T-helper 17 cell (primary cell): ENCODE measurements around the gene GRK2. TPM values are rescaled to one million over a fixed set of nuclear protein-coding genes. Genes with fewer than 3 reads are reported as not detected.
A peak's percentile ranks its signal among the peaks of the same experiment; 100 is the strongest.

Experiments used
- ATAC-seq: fragments of 150-1000 bp; cut with Tn5 transposase; 2 replicates; pipeline ENCODE4 v1.10.0; 2021; ENCODE audit warnings: mild to moderate bottlenecking, moderate library complexity
- DNase-seq, 3 donors: peaks; one replicate each; pipeline versions ENCODE4 v3.0.0 to v3.0.0-alpha.2; 2020 to 2021
- H3K9me3 ChIP-seq: one replicate; pipeline ENCODE4 v1.7.0; 2013; ENCODE audit warnings: low read length, mild to moderate bottlenecking; ENCODE audit not compliant: control insufficient read depth, poor library complexity, severe bottlenecking
- H3K27ac Mint-ChIP-seq: one replicate; pipeline ENCODE4 v1.8.0; 2022; ENCODE audit warnings: mild to moderate bottlenecking, moderate library complexity, mixed read lengths
- H3K27me3 Mint-ChIP-seq: one replicate; pipeline ENCODE4 v1.8.0; 2022; ENCODE audit warnings: mixed read lengths
- H3K36me3 Mint-ChIP-seq: one replicate; pipeline ENCODE4 v1.8.0; 2022; ENCODE audit warnings: low read depth, mixed read lengths
- H3K4me1 Mint-ChIP-seq: one replicate; pipeline ENCODE4 v1.8.0; 2022; ENCODE audit warnings: mild to moderate bottlenecking, mixed read lengths
- H3K4me3 Mint-ChIP-seq: one replicate; pipeline ENCODE4 v1.8.0; 2022; ENCODE audit warnings: mild to moderate bottlenecking, moderate library complexity, mixed read lengths
- total RNA-seq, 4 donors: library from RNA in 2 of 4; stranded (reverse) in 2 of 4; gene quantifications; one replicate each; pipeline ENCODE4 v1.2.3 and lab custom pipeline; 2022 to 2026

Gene GRK2
- total RNA-seq, 2 donors from 2014 or later: 264 to 276 TPM

DNA sequence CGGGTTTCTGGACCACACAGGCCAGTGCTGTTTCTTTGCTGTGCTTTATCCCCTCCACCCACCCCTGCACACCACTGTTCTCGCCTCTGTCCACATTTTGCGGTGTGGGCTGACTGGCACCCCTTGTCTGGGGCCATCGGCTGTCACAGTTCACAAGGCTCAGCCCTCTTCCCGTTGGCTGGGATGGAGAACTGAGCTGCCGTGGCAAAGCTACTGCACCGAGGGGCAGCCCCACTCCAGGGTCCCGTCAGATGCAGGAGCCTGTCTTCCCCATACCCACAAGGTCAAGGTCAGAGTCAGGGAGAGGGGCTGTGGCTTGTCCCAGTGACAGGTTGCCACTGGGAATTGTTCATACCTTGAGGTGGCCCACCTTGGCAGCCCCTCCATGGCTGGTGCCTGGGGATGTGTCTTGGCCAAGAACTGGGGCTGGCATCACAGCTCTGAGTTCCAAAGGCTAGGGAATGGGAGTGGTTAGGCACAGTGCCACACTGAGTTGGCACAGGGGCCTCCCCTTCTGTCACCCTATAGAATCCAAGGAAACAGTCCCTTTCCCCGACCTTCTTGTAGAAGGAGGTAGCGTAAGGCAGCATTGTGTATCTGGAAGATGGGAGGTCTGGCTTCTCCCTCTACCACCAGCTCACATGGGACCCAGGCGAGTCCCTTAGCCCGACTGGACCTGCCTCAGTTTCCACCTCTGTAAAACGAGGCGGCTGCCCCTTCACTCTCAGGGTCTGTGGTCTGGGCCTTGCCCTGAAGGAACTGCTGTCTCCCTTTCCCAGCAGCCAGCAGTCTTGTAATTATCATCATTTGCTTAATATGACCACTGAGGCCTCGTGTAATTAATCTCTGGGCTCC lies 3.4 kb downstream of the GRK2 start:
- peaks cover 12% of the 10 kb centered on the region for H3K36me3 Mint-ChIP-seq
- peak overlapping the region; percentile 98 for H3K4me3 Mint-ChIP-seq
- H3K4me1 Mint-ChIP-seq: peaks cover 73% of the 10 kb centered on the region
- H3K27ac Mint-ChIP-seq: peak overlapping the region; percentile 97
- DNase-seq (no peak), ATAC-seq (no peak)
- H3K9me3 ChIP-seq: no peaks in the 10 kb centered on the region
- no peaks in the 10 kb centered on the region for H3K27me3 Mint-ChIP-seq

- ATAC-seq (no peak), DNase-seq (no peak)
- Mint-ChIP-seq H3K27me3 (no peaks in the 10 kb centered on the region), H3K4me3 (peak overlapping the region; percentile 98), H3K4me1 (peaks cover 73% of the 10 kb centered on the region), H3K36me3 (peaks cover 12% of the 10 kb centered on the region), H3K27ac (peak overlapping the region; percentile 97)
- no peaks in the 10 kb centered on the region for H3K9me3 ChIP-seq
Observed at GRCh38 chr11:67270256-67271204, 4.3 kb downstream of the GRK2 start.

DNA sequence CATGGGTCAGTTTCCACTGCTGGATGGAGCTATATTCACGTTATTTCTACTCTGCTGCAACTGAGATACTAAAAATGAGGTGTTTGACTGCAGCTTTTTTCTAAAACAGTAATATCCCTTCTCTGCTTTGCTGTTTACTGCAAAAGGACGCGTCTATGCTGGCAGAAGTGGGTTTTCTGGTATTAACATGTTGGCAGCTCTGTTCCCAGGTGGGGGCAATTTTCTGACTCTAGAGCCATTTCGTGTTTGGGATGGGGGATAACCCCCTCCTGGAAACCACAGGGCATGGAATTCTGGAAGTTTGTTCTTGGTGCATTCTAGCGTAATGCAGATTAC lies 4.9 kb downstream of the GRK2 start:
- H3K4me1 Mint-ChIP-seq: peaks cover 73% of the 10 kb centered on the region
- no peaks in the 10 kb centered on the region for H3K27me3 Mint-ChIP-seq
- no peak for ATAC-seq
- no peaks in the 10 kb centered on the region for H3K9me3 ChIP-seq
- peak overlapping the region; percentile 98 for H3K4me3 Mint-ChIP-seq
- peak overlapping the region; percentile 97 for H3K27ac Mint-ChIP-seq
- H3K36me3 Mint-ChIP-seq: peaks cover 12% of the 10 kb centered on the region
- no peak for DNase-seq

- DNase-seq (peak in 1 of 3 donors; percentile 49), ATAC-seq (peak; percentile 52)
- Mint-ChIP-seq H3K27me3 (no peaks in the 10 kb centered on the region), H3K27ac (peak overlapping the region; percentile 97), H3K36me3 (peaks cover 12% of the 10 kb centered on the region), H3K4me1 (peaks cover 78% of the 10 kb centered on the region), H3K4me3 (peak overlapping the region; percentile 98)
- no peaks in the 10 kb centered on the region for H3K9me3 ChIP-seq
Observed at GRCh38 chr11:67271541-67272284, 5.4 kb downstream of the GRK2 start.

GRCh38 chr11:67272327-67273259 lies 6.3 kb downstream of the GRK2 start:
- H3K27ac Mint-ChIP-seq: peak overlapping the region; percentile 97
- no peak for ATAC-seq
- no peaks in the 10 kb centered on the region for H3K27me3 Mint-ChIP-seq
- no peaks in the 10 kb centered on the region for H3K9me3 ChIP-seq
- peaks cover 78% of the 10 kb centered on the region for H3K4me1 Mint-ChIP-seq
- peak overlapping the region; percentile 98 for H3K4me3 Mint-ChIP-seq
- no peak for DNase-seq
- H3K36me3 Mint-ChIP-seq: peaks cover 6% of the 10 kb centered on the region

DNA sequence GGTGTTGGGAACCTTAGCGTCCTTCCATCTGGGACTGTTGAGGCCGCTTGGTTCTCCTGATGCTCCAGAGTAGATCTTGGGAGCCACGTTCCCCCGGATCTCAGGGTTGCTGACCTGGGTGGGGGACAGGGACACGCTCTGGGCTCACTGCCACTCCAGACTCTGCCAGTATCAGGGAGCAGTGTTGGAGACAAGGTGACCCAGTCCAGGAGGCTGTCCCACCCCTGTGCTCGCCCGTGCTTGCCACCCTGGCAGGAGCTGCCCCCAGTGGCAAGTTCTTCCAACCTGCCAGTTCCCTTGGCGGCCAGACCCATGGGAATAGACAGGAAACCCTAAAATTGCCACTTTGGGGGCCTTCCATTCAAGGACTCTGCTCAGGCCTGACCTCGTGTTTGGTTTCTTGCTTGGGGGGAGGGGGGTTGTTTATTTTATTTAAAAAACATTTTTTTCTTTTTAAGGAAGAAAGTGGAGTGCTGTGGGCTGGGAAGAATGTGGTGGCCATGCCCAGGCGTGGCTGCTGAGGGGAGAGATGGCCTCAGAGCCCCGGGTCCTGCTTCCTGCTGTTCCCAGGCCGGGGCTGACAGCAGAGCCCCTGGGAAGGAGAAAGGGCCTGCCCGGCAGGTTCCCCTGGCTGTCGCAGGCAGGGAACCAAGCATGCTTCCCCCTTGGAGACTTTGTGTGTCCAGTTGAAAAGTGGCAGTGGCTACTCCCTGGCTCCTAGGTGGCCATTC lies 7.2 kb downstream of the GRK2 start:
- ATAC-seq: no peak
- H3K4me3 Mint-ChIP-seq: peak overlapping the region; percentile 98
- peaks cover 74% of the 10 kb centered on the region for H3K4me1 Mint-ChIP-seq
- H3K27ac Mint-ChIP-seq: peak overlapping the region; percentile 97
- H3K9me3 ChIP-seq: no peaks in the 10 kb centered on the region
- peaks cover 4% of the 10 kb centered on the region for H3K36me3 Mint-ChIP-seq
- DNase-seq: no peak
- no peaks in the 10 kb centered on the region for H3K27me3 Mint-ChIP-seq

DNA sequence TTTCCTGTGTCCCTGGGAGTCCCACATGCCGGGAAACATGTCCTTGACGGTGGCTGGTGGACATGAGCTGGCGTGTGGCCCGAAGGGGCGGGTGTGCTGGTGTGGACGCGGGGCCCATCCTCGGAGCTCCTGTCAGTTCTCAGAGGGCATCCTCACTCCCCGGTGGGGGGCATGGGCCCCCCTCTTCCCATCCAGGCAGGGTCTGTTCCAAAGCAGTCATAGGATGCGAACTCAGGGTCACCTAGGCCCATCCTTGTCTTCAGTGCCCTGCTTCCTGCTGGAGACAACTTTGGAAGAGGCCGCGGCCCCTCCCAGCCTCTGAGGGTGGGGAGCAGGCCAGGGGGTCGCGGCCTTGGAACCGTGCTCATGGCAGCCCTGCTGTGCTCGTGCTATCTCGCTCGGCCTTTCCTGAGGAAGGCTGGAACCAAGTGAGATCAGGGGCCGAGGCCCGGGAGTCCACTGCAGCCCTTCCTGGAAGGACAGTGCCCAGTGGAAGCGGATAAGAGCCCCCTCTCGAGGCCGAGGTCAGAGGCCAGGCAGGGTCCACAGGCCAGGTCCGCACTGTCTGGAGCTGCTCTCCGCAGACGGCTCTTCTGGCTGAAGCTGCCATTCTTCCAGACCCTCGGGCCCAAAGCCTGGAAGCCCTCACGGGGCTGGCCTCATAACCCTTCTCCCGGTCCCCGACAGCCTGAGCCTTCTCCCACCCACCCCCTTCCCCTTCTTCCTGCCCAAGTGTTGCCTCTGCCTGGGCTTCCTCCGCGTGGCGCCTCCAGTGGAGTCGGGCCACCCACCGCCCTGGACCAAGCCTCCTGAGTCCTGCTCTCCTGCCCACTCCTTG lies 8.7 kb downstream of the GRK2 start:
- ATAC-seq (no peak), DNase-seq (no peak)
- Mint-ChIP-seq H3K27ac (peak overlapping the region; percentile 97), H3K27me3 (no peaks in the 10 kb centered on the region), H3K36me3 (peaks cover 4% of the 10 kb centered on the region), H3K4me3 (peak overlapping the region; percentile 89), H3K4me1 (peaks cover 74% of the 10 kb centered on the region)
- H3K9me3 ChIP-seq: no peaks in the 10 kb centered on the region

DNA sequence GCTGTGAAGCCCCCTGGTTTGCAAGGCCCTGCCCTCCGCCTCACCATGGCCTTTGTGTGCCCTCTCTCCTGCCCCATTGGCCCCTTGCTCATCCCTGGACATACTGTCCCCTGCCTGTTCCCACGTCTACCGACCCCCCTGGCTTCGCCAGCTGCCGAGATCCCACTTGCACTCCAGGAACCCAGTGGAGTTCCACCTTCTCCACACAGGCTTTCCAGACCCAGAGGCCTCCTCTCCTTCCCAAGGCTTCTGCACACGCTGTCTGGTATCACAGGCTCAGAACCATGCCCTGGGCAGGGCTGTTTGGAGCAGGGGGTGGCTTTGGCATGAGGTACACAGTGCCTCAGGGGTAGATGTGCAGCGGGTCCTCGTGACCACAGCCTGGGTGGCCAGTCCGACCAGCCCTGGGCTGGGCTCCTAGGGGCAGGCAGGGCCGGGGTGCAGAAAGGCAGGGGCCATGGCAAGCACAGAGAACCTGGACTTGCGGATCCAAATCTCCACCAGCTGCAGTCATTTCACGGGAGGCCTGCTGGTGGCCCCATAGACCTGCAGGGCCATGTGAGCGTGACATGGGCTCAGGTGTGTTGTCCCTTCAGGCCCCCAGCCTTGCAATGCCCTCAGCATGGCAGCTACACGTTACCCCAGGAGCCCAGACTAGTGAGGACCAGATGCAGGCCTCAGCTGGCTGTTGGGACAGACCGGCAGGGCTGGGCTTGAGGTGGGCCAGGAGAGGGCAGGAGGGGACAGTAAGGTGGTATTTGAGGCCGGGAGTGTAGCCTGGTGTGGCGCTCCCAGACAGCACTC lies 9.5 kb downstream of the GRK2 start:
- peak overlapping the region; percentile 97 for H3K27ac Mint-ChIP-seq
- DNase-seq: no peak

DNA sequence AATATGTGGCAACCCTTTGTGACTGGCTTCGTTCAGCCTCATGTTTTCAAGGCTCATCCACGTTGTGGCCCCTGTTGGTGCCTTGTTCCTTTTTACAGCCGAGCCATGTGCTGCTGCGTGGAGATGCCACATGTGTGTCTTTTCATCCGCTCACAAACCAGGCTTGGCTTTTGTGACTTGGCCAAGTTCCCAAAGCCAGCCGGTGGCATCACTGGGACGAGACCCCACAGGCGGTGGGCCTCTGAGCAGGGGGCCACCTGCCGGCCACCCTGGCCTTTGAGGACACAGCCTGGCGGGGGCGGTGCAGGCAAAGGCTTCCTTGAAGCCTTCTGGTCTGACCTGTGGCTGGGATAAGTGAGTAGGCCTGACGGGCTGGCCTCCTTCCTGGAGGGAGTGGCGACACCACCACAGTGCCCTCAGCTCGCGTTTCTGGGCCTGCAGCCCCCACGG lies 10.5 kb downstream of the GRK2 start:
- Mint-ChIP-seq H3K36me3 (no peaks in the 10 kb centered on the region), H3K27me3 (no peaks in the 10 kb centered on the region), H3K4me3 (peak overlapping the region; percentile 89), H3K27ac (peak overlapping the region; percentile 97), H3K4me1 (peaks cover 62% of the 10 kb centered on the region)
- DNase-seq: no peak
- peak; percentile 7 for ATAC-seq
- H3K9me3 ChIP-seq: no peaks in the 10 kb centered on the region

More for the DNA sequence above, 9.5 kb downstream of the GRK2 start:
- no peaks in the 10 kb centered on the region for H3K9me3 ChIP-seq
- Mint-ChIP-seq H3K4me1 (peaks cover 72% of the 10 kb centered on the region), H3K36me3 (no peaks in the 10 kb centered on the region), H3K27me3 (no peaks in the 10 kb centered on the region), H3K4me3 (peak overlapping the region; percentile 89)
- ATAC-seq: no peak

- peak overlapping the region; percentile 89 for H3K4me3 Mint-ChIP-seq
Observed at GRCh38 chr11:67277231-67277961, 11.1 kb downstream of the GRK2 start.

More at GRCh38 chr11:67277231-67277961, 11.1 kb downstream of the GRK2 start:
- Mint-ChIP-seq H3K27ac (peak overlapping the region; percentile 97), H3K27me3 (no peaks in the 10 kb centered on the region), H3K4me1 (peaks cover 60% of the 10 kb centered on the region), H3K36me3 (no peaks in the 10 kb centered on the region)
- ATAC-seq (peak; percentile 95), DNase-seq (peak; percentile 86 to 92 (median 87))
- H3K9me3 ChIP-seq: no peaks in the 10 kb centered on the region
